GM12864 (cell line): ENCODE measurements around the gene RAB3B.

Experiments used
- DNase-seq: peaks from one replicate; pipeline ENCODE4 v3.0.0-alpha.2; 2011; ENCODE audit warnings: low read depth
- H3K4me3 ChIP-seq: 2 replicates; pipeline ENCODE4 v1.5.1; 2011; ENCODE audit warnings: mild to moderate bottlenecking, low read depth, low read length, control low read depth
- TF ChIP-seq, protein P1 (sequence below): IDR thresholded peaks from 2 replicates; pipeline ENCODE4 v1.5.1; 2011; ENCODE audit warnings: low read depth, mild to moderate bottlenecking, moderate library complexity, low read length, control low read depth, inconsistent platforms; ENCODE audit errors: missing control alignments

RAB3B gene

DNA sequence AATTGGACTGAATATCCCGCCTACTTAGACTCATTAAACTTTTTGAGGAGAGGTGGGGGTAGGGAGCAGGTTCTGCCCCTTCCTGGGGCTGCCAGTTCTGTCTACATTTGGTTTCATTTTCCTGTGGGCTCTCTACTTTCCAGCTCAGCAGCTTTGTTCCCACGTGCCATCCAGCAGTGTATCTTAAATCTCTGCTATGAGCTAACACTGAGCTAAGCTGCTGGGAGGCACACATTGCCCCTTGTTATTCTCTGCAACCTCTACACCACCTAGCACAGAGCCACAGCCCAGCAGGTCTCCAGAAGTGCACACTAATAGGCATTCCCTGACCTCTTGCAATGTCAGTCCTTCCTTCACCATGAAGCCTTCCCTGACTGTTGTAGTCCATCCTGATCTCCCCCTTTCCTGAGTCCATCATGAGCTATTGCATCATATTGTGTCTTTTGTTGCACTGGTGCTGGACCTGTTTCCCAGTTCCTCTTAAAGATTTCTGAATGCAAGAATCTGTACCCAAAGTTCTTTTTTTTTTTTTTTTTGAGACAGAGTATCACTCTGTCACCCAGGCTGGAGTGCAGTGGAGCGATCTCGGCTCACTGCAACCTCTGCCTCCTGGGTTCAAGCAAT lies 83.3 kb downstream of the RAB3B start:
- no peak overlapping the region for H3K4me3 ChIP-seq
- no peak for DNase-seq
- TF ChIP-seq, protein P1, sequence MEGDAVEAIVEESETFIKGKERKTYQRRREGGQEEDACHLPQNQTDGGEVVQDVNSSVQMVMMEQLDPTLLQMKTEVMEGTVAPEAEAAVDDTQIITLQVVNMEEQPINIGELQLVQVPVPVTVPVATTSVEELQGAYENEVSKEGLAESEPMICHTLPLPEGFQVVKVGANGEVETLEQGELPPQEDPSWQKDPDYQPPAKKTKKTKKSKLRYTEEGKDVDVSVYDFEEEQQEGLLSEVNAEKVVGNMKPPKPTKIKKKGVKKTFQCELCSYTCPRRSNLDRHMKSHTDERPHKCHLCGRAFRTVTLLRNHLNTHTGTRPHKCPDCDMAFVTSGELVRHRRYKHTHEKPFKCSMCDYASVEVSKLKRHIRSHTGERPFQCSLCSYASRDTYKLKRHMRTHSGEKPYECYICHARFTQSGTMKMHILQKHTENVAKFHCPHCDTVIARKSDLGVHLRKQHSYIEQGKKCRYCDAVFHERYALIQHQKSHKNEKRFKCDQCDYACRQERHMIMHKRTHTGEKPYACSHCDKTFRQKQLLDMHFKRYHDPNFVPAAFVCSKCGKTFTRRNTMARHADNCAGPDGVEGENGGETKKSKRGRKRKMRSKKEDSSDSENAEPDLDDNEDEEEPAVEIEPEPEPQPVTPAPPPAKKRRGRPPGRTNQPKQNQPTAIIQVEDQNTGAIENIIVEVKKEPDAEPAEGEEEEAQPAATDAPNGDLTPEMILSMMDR: no peak

DNA sequence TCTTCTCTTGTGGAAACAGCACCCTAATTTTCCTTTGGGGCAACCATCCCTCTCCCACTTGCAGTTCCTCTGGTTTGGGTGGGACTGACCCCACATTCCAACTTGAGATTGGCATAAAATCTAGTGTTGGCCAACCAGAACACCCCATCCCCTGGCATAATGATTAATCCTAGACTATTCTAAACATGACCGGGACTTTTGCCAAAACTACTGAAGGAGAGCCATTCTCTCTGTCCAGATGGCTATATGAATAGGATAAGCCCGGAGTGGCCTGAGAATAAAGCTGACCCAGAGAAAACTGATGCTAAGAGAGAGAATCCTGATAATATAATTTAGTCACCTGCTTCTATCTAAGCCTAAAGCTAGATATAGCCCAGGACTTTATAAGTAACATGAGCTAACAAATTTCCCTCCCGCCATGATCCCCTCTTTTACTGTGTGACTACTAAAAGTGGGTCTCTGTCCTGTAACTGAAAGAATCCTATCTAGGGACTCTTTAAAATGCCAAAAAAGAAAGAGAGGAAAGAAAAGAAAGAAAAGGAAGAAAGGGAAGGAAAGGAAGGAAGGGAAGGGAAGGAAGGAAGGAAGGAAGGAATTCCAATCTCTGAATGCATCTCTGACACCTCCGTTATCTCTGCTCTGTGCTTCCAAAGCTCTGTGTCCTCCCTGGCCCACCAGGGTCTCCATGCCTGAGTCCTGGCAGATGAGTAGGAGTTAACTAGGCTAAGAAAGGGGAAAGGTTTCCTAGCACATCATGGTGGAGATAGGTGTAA lies 84.0 kb downstream of the RAB3B start:
- H3K4me3 ChIP-seq: no peak overlapping the region
- DNase-seq: no peak
- TF ChIP-seq, protein P1: no peak

DNA sequence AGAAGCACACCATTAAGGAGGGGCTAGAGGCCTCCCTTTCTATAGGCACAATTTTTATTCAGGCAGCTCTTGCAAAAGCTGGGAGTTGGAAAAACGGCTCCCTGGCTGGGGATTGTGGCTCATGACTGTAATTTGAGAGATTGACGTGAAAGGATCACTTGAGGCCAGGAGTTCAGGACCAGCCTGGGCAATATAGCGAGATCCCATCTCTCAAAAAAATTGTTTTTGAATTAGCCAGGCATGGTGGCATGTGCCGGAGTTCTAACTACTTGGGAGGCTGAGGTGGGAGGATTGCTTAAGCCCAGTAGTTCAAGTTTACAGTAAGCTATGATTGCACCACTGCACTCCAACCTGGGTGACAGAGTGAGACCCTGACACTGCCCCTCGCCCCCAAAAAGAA lies 88.0 kb downstream of the RAB3B start:
- TF ChIP-seq, protein P1: no peak
- no peak for DNase-seq
- no peak overlapping the region for H3K4me3 ChIP-seq

DNA sequence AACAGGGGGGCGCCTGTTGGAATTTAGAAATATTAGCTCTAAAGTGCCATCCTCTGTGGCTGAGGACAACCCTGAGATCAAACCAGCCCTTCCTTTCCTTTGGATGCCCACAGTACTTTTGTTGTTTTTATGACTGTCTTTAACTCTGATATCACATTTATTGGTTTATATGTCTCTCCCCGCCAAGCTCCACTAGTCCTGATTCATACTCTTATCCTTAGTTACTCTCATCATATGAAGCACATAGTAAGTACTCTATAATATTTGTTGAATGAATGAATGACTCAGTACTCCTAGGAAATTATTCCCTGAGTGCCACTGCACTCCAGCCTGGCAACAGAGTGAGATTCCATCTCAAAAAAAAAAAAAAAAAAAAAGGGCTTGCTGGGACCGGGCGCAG lies 89.3 kb downstream of the RAB3B start:
- TF ChIP-seq, protein P1: no peak
- DNase-seq: no peak
- H3K4me3 ChIP-seq: no peak overlapping the region

DNA sequence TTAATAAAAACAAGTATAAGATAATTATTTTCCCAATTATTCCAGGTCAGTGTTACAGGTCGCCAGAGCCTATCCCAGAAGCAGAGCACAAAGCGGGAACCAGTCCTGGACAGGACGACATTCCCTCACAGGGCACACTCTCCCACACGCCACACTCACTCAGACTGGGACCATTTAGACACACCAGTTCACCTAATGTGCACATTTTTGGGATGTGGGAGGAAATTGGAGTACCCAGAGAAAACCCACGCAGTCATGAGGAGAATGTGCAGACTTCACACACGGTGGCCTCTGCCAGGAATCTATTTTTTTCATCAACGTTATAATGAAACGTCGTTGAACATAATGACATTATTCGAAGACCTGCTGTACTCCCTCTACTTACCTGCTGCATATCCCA lies 91.5 kb downstream of the RAB3B start:
- no peak for DNase-seq
- no peak overlapping the region for H3K4me3 ChIP-seq
- TF ChIP-seq, protein P1: no peak

DNA sequence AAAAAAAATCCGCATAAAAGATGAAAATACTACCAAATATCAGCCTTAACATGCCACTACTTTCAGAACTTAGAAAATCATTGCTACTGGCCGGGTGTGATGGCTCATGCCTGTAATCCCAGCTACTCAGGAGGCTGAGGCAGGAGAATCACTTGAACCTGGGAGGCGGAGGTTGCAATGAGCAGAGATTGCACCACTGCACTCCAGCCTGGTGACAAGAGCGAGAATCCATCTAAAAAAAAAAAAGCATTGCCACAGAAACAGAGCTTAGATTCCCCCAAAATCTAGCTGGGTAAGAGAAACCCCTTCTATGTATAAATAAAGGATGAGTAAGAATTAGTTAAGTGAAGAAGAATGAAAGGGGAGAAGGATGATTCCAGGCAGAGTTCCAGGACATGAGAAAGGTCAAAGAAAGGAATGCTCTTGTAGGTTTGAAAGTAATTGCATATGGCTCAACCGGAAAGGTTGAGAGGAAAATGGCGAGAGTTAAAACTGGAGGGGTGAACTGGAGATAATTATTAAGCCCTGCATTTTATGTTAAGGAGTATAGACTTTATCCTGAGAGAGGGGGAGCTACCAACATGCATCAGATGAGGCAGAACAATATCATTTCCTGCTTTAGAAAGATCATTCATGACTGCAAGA lies 92.3 kb downstream of the RAB3B start:
- no peak overlapping the region for H3K4me3 ChIP-seq
- DNase-seq: no peak
- TF ChIP-seq, protein P1: no peak
